GM19193 (cell line): ENCODE measurements around the gene FUT8.

Source experiments
- POLR2A ChIP-seq: IDR thresholded peaks from 4 replicates; pipeline ENCODE4 v1.6.1; 2011; ENCODE audit not compliant: insufficient read depth, insufficient read length; ENCODE audit errors: extremely low read depth

The FUT8 gene

GRCh38 chr14:65431245-65431644 lies 18.7 kb downstream of the FUT8 start:
- TF ChIP-seq POLR2A, result no peak

DNA sequence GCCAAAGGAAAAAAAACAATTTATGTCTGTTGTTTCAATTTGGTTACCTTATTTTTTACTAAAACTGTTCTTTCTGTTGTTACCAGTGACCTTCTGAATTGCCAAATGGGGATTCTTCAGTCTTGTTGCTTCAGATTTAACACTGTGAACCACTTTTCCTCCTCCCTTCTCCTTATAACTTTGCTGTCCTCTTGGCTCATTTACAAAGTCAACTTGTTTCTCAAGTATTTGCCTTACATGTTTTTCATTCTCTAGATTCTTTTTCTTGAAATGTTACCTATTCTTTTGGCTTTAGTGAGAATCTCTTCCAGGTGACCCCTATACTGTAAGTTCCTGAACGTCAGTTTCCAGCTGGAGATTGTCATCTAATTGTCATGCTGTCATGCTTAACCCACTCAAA lies 19.4 kb downstream of the FUT8 start:
- no peak for TF ChIP-seq POLR2A

- no peak for TF ChIP-seq POLR2A
Measured at GRCh38 chr14:65432361-65432948, 19.9 kb downstream of the FUT8 start.

DNA sequence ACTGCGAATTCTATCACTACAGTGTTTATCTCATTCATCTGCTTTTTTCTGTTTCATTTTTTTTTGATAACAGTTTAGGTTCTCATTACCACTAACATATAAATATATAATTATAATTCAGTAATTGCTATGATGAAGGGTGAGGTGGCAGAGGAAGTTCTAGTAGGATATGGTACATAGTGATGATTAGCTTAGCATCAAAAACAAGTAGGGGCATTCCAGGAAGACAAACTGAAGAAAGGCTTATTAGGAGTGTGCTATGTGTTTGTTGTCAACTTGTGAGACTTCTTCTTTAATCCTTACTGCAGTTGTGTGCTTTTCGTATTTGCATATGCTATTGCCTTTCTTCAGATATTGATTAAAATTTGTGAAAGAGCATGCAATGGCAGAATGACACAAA lies 20.6 kb downstream of the FUT8 start:
- TF ChIP-seq POLR2A, result no peak

GRCh38 chr14:65433646-65434045 lies 21.1 kb downstream of the FUT8 start:
- no peak for TF ChIP-seq POLR2A

DNA sequence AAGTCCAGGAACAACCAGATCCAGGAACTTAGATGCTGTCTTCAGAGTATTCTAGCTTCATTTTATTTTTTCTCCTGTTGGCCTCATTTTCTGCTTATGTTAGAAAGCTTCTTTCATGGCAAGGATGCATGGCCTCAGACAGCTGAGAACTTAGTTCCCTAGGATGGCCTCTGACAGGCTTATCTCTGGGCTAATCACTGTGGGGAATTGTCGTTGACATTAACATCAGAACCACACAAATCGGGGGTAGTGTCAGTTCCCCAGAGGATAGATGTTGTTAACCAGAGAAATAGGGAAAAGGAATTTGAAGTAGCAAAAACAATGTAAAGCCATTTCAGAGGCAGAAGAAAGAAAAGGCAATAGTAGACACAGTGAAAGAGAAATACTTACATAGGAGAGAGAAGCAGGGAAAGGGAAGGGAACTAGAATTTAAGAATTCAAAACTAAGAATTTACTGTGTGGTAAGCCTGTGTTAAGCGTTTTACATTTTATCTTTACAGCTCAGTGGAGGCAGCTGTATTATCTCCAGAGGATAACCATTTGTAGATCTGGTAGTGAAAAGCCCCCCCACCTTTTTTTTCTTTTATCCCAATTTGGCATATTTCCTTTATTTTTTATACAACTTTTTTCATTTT lies 21.8 kb downstream of the FUT8 start:
- TF ChIP-seq POLR2A, result no peak

DNA sequence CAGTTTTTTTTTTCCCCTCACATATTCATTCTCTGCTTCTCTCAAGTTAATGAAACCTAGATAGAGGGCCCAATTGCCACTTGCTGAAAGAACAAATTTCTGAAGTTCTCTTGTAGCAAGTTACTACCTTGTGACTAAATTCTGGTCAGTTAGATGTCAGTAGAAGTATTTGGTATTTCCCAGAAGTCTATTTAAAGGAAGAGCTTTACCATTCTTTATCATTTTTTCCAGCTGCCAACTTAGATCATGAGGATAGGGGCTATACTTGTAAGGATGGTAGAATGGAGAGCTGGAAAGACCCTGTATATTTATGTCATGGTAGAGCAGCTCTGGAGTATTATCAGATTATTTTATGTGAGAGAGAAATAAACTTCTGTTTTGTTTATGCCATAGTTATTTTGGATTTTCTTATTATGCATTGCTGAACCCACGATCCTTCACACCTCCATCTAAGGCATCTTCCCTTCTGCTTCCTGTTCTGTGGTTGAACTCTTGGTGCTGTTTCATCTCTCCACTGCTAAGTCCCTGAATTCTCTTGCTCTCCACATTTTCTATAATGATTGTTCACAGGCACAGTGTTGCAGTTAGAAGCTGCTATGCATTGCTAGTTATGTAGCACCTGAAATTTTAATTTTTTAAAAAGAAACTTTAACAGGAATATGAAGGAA lies 25.9 kb downstream of the FUT8 start:
- TF ChIP-seq POLR2A, result no peak

DNA sequence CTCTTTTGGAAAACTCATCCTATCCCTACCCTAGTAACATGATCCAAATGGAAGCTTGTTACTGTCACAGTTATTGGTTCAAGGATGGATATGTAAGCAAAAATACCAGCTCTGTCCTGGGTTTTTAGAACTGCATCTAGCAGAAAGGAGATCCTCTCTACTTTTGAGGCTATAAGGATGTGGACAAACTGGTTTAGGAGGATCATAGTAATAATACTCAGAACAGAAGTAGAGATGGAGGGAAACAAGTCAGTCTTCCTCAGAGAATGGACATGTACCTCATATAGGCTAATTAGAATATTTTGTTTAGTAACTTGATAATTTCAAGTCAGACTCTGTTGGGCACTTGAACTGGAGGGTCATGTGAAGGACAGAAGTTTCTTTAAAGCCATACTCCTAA lies 26.6 kb downstream of the FUT8 start:
- no peak for TF ChIP-seq POLR2A

DNA sequence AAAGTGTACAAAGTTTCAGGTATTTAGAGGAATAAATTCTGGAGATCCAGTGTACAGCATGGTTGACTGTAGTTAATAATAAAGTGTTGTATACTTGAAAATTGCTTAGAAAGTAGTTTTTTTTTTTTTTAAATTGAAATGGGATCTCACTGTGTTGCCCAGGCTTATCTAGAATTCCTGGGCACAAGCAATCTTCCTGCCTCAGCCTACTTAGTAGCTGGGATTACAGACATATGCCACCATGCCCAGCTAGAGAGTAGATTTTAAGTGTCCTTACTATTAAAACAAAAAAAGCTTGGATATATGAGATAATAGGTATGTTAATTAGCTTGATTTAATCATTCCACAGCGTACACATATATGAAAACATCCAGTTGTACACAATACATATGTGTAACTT lies 27.7 kb downstream of the FUT8 start:
- TF ChIP-seq POLR2A, result no peak

GRCh38 chr14:65444230-65444629 lies 31.7 kb downstream of the FUT8 start:
- TF ChIP-seq POLR2A, result no peak

DNA sequence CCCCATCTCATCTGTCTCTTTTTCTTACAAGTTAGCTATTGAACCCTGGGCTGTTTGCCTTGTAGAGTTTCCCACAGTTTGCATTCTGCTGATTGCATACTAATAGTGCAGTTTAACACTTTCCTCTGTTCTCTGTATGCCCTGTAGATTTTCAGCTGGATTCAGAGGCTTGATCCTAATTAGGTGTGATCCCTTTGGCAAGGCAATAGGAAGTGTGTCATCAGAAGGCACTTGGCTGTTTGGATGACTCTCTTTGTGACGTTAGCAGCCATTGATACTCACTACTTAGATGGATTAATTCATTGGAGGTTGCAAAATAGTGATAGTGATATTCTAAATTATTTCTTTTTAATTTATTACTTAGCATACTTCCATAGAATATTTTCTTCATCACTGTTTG lies 33.6 kb downstream of the FUT8 start:
- no peak for TF ChIP-seq POLR2A

GRCh38 chr14:65449647-65450046 lies 37.1 kb downstream of the FUT8 start:
- no peak for TF ChIP-seq POLR2A

DNA sequence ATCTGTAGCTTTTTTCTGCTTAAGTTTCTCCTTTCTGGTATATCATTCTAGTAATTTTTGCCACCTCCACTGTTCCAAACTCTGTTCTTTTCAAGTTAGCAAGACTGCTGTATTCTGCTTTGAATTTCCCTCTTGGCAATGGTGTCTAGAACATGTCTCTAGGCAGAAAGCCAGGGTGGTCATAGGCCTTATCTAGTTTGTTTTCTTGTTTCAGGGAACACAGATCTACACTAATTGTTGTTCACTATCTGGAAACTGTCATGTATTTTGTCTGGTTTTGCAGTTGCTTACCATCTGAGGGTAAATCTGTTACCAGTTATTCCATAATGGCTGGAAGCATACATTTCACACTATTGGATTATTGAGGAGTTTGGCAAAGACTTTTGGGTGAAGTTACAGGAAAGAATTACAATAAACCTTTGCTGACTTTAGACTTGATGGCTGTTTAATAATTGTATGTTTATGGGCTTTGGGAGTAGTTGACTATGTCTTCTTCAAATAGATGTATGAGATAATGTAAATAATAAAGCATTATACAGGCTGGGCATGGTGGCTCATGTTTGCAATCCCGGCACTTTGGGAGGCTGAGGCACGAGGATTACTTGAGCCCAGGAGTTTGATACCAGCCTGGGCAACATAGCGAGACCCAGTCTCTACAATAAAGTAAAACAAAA lies 41.4 kb downstream of the FUT8 start:
- TF ChIP-seq POLR2A, result no peak

DNA sequence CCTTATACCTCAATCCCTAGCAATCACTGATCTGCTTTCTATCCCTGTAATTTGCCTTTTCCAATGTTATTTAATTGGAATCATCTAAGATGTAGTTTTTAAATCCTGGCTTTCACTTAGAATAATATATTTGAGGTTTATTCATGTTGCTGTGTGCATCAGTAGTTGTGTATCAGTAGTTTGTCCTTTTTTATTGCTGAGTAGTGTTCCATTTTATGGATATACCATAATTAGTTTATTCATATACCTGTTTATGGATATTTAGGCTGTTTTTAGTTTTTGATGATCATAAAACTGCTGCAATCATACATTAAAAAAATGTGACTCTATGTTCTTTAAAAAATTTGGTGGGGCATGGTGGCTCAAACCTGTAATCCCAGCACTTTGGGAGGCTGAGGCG lies 43.7 kb downstream of the FUT8 start:
- no peak for TF ChIP-seq POLR2A

- TF ChIP-seq POLR2A, result no peak
Measured at GRCh38 chr14:65461730-65462129, 49.2 kb downstream of the FUT8 start.

- TF ChIP-seq POLR2A, result no peak
Measured at GRCh38 chr14:65462411-65462810, 49.9 kb downstream of the FUT8 start.
